NCI-H1930 (cell line): ENCODE data around the gene FTL.

Experiments
- DNase-seq, 2 experiments: peaks; one replicate each; lab custom pipeline; 2025; lab: John Stamatoyannopoulos, UW

FTL gene

DNA sequence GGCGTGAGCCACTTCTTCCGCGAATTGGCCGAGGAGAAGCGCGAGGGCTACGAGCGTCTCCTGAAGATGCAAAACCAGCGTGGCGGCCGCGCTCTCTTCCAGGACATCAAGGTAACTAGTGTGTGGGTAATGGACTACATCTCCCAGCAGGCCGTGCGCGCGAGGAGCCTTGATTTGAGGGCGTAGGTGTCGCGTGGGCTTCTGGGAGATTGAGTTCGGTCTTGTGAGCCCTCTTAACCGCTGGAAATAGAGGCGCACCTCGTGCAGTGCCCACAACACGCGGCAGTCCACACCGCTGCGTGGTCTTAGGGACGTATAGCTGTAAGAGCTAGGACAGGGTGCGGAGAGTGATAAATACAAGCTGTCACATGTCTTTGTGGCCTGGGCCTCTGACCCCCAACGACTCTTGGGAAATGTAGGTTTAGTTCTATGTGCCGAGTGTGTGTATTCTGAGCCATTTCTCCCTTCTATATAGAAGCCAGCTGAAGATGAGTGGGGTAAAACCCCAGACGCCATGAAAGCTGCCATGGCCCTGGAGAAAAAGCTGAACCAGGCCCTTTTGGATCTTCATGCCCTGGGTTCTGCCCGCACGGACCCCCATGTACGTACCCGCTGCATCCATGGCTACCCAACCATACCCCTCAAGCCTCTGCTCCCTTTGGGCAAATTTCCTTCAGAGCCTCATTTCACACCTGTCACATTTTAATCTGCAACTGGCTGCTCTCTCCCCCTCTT lies 864 bp downstream of the FTL start:
- DNase-seq: peak; percentile 84 to 86

- no peak for DNase-seq
Observed at GRCh38 chr19:48966541-48967345, 1.6 kb downstream of the FTL start.

GRCh38 chr19:48967346-48968178 lies 2.5 kb downstream of the FTL start:
- DNase-seq: no peak

DNA sequence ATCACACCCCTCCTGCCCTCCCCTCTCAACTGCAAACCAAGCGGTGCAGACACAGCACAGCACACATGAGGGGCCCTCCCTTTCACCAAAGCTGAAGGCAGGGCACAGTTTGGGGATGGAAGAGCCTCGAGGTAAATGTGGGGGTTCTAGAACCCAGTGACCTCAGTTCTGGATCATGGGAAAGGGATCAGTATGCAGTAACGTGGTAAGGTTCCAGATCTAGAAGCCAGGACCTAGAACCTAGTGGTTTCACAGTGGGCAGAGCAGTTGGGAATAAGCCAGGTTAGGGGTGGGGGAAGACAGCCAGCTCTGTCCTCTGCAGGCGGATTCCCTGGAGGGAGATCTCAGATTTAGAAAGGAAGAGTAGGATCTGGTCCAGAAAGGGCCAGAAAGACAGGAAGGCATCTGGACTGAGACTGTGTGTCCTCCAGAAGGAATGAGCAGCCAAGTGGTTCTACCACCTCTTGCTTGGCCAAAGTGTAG lies 3.1 kb downstream of the FTL start:
- no peak for DNase-seq

DNA sequence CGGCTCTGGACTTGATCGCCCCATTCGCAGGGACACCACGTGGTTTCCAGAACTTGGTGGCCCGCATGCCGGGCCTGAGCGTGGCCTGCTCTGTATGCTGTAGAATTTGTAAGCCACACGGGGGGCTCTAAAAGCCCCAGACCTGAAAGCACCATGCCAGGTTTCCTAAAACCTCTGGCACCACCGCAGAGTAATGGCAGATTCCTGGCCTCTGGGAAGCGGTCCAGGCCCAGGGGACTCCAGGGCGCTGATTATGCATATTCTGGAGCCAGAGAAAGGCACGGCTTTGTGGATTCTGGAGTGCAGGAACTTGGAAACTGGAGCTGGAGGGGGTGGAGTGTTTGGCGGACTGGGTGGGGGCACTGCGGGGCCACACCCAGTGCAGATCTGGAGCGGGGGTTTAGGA lies 3.7 kb downstream of the FTL start:
- no peak for DNase-seq

GRCh38 chr19:48969276-48970138 lies 4.4 kb downstream of the FTL start:
- DNase-seq: no peak

DNA sequence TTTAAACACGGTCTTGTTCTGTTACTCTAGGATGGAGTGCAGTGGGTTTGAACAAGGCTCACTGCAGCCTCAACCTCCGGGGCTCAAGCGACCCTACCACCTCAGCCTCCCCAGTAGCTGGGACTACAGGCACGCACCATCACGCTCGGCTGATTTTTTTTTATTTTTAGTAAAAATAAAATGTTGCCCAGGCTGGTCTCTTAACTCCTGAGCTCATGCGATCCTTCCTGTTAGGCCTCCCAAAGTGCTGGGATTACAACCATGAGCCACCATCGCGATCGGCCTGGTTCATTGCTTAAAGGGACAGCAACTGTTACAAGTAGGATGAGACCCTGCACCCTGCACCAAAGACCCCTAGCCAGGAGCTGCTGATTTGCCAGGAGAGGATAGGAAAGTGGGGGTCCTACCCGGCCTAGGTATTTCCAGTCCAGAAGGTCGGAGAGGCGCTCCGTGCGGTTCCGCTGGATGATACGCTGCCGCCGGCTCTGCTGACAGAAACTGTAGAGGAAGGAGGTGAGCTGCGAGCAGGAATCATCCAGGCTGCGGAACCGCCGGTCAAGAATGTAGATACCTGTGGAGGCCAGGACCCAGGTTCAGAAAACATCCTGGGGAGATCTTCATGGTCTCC lies 5.1 kb downstream of the FTL start:
- DNase-seq: no peak

DNA sequence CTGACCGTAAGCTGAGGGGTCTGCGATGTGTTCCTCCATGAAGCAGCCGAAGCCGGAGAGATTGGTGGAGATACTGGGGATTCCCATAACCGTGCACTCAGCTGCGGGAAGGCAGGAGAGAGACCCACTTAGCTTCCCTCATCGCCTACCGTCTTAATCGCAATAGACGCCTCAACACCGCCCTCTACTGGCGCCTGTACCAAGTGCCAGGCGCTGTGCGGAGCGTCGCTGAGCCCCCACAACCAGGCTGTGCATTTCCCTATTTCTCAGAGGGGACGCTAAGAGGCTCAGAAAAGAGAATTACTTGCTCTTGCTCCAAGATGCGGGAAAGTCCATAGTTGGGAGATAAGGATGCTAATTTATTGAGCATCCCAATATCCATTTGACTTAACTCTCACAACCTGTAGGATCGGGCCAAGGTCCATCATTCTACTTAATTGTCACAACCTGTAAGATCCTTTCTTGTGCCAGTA lies 5.8 kb downstream of the FTL start:
- peak; percentile 39 to 63 for DNase-seq

DNA sequence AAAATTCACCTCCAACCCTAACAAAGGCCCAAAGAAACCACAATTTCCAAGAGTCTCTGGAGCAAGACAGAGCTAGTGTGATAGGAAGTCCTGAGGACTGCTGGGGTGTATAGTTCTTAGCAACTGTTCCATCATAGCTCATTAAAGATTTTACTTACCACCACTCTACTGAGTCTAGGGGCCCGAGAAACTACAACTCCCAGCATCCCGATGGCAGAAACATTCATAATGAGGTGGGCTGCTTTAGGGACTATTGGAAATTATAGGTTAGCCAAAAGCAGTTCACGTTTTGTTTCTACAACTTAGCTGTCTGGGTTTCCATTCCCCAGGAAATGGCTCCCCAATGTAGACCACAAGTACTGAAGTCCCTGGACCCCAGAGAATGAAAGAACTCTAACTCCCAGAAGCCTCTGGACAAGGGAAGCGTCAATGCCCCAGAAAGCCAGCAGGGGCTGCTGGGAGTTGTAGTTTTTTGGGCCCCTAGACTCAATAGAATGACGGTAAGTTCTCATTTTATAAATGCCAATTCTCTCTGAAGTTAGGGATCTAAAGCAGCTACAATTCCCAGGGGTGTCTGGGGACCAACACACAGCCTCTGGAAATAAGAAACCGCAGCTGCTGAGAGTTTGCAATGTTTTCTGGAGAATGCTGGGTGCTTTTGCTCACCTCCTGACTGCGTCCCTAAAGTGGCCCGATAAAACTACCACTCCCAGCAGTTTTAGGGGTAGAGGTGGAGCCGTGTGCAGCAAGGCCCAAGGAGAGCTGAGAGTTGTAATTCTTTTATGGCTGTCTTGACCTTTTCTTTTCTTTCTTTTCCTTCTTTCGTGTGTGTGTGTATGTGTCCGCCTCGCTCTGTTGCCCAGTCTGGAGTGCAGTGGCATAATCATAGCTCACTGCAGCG lies 11.1 kb downstream of the FTL start:
- peak in 1 of 2 experiments; percentile 40 for DNase-seq

- no peak for DNase-seq
Observed at GRCh38 chr19:48977061-48977460, 12.0 kb downstream of the FTL start.

- DNase-seq: no peak
Observed at GRCh38 chr19:48982280-48982679, 17.2 kb downstream of the FTL start.

DNA sequence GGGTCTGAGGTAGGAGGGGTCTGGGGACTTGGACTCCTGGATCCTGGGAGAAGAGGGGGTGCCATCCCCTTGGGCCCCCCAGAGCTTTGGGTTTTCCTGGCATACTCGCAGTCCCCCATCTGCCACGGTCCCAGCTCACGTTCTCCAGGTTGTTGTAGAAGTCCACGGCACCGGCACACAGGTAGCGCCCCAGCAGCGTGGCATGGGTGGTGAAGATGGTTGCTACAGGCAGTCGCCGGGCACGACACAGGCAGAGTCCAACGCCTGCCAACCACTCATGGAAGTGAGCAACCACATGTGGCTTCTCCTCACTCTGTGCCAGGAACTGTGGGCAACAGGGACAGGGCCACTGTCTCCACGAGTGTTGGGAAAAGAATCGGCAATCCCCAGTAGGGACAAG lies 20.6 kb downstream of the FTL start:
- DNase-seq: no peak

- no peak for DNase-seq
Observed at GRCh38 chr19:48986211-48986610, 21.1 kb downstream of the FTL start.

DNA sequence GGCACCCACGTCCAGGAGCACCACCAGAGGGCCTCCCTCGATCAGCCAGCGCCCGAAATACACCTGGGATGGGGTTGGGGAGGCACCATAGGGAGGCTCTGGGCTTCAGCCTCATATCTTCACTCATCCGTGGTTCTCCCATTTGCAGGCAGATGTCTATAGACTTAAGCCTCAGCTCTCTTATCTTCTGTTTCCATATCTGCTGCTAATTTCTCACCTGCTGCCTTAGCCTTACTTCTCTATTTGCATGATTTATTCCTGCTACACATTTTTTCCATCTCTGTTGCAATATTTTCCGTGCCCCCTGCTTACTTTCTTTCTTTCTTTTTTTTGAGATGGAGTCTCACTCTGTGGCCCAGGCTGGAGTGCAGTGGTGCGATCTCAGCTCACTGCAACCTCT lies 22.2 kb downstream of the FTL start:
- DNase-seq: no peak

GRCh38 chr19:48988286-48988685 lies 23.2 kb downstream of the FTL start:
- DNase-seq: no peak

DNA sequence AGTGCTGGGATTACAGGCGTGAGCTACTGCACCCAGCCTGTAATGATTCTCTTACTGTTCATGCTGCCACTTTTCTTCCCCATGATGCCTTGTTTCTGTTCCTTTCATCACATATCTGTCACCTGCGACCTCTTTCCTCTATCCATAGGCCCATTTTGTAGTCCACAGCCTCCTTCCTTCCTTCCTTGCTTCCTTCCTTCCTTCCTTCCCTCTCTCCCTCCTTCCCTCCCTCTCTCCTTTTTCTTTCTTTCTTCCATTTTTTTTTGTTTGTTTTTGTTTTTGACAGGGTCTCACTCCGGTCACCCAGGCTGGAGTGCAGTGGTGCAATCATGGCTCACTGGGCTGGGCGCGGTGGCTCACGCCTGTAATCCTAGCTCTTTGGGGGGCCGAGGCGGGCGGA lies 23.8 kb downstream of the FTL start:
- no peak for DNase-seq

DNA sequence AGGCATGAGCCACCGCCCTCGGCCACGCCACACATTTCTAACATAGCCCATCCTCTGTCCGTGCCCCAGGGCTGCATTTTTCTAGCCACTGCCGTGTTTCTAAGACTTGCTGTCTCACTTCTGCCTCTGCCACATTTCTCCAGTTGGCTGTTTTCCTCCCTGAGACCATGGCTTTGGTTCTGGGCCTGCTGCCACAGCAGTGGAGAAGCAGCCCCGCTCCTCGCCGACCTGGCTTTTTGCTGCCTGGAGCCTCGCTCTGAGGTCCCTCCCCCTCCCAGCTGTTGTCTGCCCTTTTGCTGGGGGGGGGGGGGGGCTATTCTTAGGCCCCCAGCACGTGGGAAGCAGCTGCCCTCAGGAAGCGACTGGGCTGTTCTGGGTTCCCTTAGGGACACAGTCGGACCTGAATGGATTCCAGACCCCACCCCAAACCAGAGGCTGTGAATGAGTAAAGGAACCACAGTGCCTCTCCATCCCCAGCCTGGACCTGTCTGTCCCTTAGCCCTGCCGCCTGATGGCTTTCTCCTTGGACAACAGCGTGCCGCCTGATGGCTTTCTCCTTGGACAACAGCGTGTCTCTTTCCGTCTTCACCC lies 24.7 kb downstream of the FTL start:
- DNase-seq: no peak

DNA sequence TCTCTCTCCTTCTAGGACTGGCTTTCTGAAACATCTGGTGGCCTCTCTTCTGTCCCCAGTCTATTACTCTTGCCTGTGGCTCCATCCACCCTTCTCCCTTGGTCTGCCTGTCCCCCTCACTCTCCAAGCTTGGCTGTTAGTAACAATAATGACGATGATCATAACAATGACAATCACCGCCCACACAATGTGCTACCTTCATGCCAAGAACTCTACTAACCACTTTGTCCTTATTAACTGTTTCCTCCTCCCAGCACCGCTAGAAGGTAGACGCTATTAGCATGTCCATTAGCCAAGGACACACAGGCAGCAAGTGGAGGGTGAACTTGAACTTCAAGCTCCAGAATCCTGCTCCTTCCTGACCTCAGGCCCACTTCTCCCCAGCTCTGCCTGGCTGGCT lies 25.3 kb downstream of the FTL start:
- no peak for DNase-seq

- no peak for DNase-seq
Observed at GRCh38 chr19:48991011-48991609, 26.0 kb downstream of the FTL start.
